Effector memory CD8-positive, alpha-beta T cell (primary cell): ENCODE results near the gene ARF1.
A peak's percentile ranks its signal among the peaks of the same experiment; 100 is the strongest.

Experiments used
- ATAC-seq: fragments of 150-1000 bp; cut with Tn5 transposase; replicated peaks from 2 replicates; pipeline ENCODE4 v1.10.0; 2021; ENCODE audit warnings: mild to moderate bottlenecking, moderate library complexity
- DNase-seq, 3 experiments: peaks; one replicate each; pipeline ENCODE4 v3.0.0; 2021
- H3K27ac Mint-ChIP-seq, 2 donors: one replicate each; pipeline ENCODE4 v1.8.0; 2022; ENCODE audit warnings: mild to moderate bottlenecking in 2 of 2, mixed read lengths in 2 of 2, moderate library complexity in 2 of 2
- H3K27me3 Mint-ChIP-seq, 2 donors: one replicate each; pipeline ENCODE4 v1.8.0; 2022; ENCODE audit warnings: mixed read lengths in 2 of 2
- H3K36me3 Mint-ChIP-seq: one replicate; pipeline ENCODE4 v1.8.0; 2022; ENCODE audit warnings: mild to moderate bottlenecking, moderate library complexity, mixed read lengths; ENCODE audit not compliant: insufficient read depth
- H3K4me1 Mint-ChIP-seq, 2 donors: one replicate each; pipeline ENCODE4 v1.8.0; 2022; ENCODE audit warnings: low read depth in 2 of 2, mixed read lengths in 2 of 2
- H3K4me3 Mint-ChIP-seq, 2 donors: one replicate each; pipeline ENCODE4 v1.8.0; 2022; ENCODE audit warnings: mild to moderate bottlenecking in 2 of 2, mixed read lengths in 2 of 2, moderate library complexity in 2 of 2
- H3K9me3 Mint-ChIP-seq, 2 donors: one replicate each; pipeline ENCODE4 v1.8.0; 2022; ENCODE audit warnings: mixed read lengths in 2 of 2

The ARF1 gene

DNA sequence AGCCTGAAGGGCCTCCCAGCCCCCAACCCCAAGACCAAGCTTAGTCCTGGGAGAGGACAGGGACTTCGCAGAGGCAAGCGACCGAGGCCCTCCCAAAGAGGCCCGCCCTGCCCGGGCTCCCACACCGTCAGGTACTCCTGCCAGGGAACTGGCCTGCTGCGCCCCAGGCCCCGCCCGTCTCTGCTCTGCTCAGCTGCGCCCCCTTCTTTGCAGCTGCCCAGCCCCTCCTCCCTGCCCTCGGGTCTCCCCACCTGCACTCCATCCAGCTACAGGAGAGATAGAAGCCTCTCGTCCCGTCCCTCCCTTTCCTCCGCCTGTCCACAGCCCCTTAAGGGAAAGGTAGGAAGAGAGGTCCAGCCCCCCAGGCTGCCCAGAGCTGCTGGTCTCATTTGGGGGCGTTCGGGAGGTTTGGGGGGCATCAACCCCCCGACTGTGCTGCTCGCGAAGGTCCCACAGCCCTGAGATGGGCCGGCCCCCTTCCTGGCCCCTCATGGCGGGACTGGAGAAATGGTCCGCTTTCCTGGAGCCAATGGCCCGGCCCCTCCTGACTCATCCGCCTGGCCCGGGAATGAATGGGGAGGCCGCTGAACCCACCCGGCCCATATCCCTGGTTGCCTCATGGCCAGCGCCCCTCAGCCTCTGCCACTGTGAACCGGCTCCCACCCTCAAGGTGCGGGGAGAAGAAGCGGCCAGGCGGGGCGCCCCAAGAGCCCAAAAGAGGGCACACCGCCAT lies 21.9 kb upstream of the ARF1 start:
- no peak for DNase-seq
- Mint-ChIP-seq H3K4me1 (peaks cover 8 to 9% of the 10 kb centered on the region in 2 donors), H3K9me3 (no peaks in the 10 kb centered on the region), H3K27me3 (peaks cover 14 to 60% of the 10 kb centered on the region in 2 donors), H3K27ac (peak overlapping the region in 1 of 2 donors; percentile 56), H3K4me3 (peak overlapping the region; percentile 37 to 72), H3K36me3 (peaks cover 2% of the 10 kb centered on the region)
- no peak for ATAC-seq

DNA sequence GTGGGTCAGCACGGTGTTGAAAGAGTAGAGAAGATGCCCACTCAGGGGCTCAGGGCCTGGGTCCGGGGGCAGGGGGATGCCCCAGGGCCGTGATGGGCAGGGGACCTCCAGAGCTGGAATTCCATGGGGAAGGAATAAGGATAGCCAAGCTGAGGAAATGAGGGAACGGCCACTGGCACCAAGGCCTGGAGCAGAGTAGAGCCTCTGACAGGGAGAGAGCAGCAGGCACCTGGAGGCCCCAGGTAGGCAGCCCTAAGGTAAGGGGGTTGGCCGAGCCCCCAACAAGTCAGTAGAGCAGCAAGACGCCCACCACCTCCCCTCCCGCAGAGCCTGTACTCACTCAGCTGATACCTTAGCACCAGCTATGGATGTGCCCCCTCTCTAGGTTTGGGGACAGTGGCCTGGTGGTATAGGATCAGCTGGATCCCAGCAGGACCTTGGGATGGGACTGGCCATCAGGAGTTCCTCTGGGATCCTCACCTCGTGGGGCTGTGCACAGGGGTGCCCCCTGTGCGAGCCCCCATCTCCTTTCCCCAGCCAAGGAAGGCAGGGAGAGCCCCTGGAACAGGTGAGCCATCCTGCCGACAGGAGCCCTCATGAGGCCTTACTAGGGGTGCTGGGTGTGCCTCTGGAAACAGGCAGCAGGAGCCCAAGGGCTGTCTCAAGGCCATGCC lies 21.0 kb upstream of the ARF1 start:
- DNase-seq, result no peak
- H3K27ac Mint-ChIP-seq, result no peak overlapping the region
- peaks cover 2% of the 10 kb centered on the region for H3K36me3 Mint-ChIP-seq
- no peaks in the 10 kb centered on the region for H3K9me3 Mint-ChIP-seq
- peaks cover 18 to 69% of the 10 kb centered on the region in 2 donors for H3K27me3 Mint-ChIP-seq
- no peak for ATAC-seq
- peaks cover 8 to 9% of the 10 kb centered on the region in 2 donors for H3K4me1 Mint-ChIP-seq
- H3K4me3 Mint-ChIP-seq, result peak overlapping the region; percentile 37 to 72

- no peaks in the 10 kb centered on the region for H3K9me3 Mint-ChIP-seq
- DNase-seq (no peak), ATAC-seq (no peak)
- peaks cover 8 to 9% of the 10 kb centered on the region in 2 donors for H3K4me1 Mint-ChIP-seq
- peaks cover 25 to 76% of the 10 kb centered on the region in 2 donors for H3K27me3 Mint-ChIP-seq
- H3K27ac Mint-ChIP-seq, result no peak overlapping the region
- no peak overlapping the region for H3K4me3 Mint-ChIP-seq
- peaks cover 5% of the 10 kb centered on the region for H3K36me3 Mint-ChIP-seq
Measured at GRCh38 chr1:228062085-228062791, 20.3 kb upstream of the ARF1 start.

DNA sequence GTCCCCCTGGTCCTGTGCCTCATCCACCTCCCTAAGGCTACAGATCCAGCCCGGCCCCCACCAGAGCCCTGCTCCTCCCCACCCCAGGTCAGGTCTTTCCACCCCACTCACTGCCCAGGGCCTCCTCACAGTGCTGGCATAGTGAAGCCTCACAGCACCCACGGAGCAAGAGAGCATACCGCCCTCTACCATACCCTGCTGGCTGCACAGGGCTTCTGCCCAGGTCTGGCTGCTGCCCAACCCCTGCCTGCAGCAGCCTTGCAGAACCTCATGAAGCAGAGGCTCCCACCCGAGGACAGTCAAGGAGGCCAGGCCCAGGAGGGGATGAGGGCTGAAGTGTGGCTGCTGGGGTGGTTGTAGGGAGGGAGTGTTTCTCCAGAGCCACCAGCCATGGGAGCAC lies 19.7 kb upstream of the ARF1 start:
- Mint-ChIP-seq H3K4me1 (peaks cover 8 to 9% of the 10 kb centered on the region in 2 donors), H3K27ac (no peak overlapping the region), H3K27me3 (peaks cover 25 to 80% of the 10 kb centered on the region in 2 donors), H3K4me3 (no peak overlapping the region), H3K36me3 (peaks cover 5% of the 10 kb centered on the region), H3K9me3 (no peaks in the 10 kb centered on the region)
- ATAC-seq (no peak), DNase-seq (no peak)

- H3K9me3 Mint-ChIP-seq, result no peaks in the 10 kb centered on the region
- ATAC-seq (no peak), DNase-seq (no peak)
- no peak overlapping the region for H3K27ac Mint-ChIP-seq
- peaks cover 25 to 73% of the 10 kb centered on the region in 2 donors for H3K27me3 Mint-ChIP-seq
- H3K36me3 Mint-ChIP-seq, result peaks cover 5% of the 10 kb centered on the region
- peaks cover 8 to 9% of the 10 kb centered on the region in 2 donors for H3K4me1 Mint-ChIP-seq
- no peak overlapping the region for H3K4me3 Mint-ChIP-seq
Measured at GRCh38 chr1:228063251-228064191, 19.0 kb upstream of the ARF1 start.

- no peak for ATAC-seq
- peaks cover 8 to 9% of the 10 kb centered on the region in 2 donors for H3K4me1 Mint-ChIP-seq
- H3K9me3 Mint-ChIP-seq, result no peaks in the 10 kb centered on the region
- peaks cover 25 to 71% of the 10 kb centered on the region in 2 donors for H3K27me3 Mint-ChIP-seq
- H3K27ac Mint-ChIP-seq, result no peak overlapping the region
- DNase-seq, result no peak
- H3K36me3 Mint-ChIP-seq, result peaks cover 5% of the 10 kb centered on the region
- H3K4me3 Mint-ChIP-seq, result no peak overlapping the region
Measured at GRCh38 chr1:228064296-228064695, 18.2 kb upstream of the ARF1 start.

DNA sequence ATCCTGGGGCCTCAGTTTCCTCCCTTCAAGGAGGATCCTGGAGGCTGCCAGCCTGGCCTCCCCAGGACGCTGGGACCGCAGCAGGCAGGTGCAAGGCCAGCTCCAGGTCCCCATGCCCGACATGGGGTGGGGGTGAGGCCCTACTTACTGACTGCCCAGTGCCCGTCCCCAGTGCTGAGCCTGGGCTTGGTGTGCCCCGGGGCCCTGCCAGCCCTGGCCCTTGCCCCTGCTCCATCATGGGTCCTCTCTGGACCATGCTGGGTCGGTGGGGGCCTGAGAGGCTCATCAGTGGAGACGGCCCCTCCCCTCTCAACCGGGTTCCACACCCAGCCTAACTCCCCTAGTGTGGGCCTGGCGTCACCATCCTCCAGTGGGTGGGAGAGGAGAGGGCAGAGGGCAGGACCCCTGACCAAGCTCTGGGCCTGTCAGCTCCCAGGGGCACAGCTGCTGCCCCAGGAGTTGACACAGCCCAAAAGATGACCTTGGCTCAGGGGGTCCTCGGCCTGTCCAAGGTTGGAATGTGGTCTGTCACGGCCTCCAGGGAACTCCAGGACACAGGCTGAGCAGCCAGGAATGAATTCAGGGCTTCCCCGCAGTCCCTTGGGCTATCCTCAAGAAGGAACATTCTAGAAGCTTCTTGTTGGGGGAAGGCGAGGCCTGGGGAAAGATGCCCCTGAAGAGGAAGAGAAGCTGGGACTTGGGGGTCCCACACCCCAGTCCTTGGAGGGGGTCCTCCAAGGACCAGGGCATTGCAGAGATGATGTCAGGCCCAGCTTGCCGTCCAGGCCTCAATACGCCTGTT lies 17.6 kb upstream of the ARF1 start:
- Mint-ChIP-seq H3K4me1 (peaks cover 8 to 9% of the 10 kb centered on the region in 2 donors), H3K27ac (no peak overlapping the region), H3K27me3 (peaks cover 25 to 71% of the 10 kb centered on the region in 2 donors), H3K9me3 (no peaks in the 10 kb centered on the region), H3K4me3 (no peak overlapping the region), H3K36me3 (peaks cover 5% of the 10 kb centered on the region)
- no peak for DNase-seq
- ATAC-seq, result no peak

GRCh38 chr1:228065543-228066347 lies 16.8 kb upstream of the ARF1 start:
- no peak overlapping the region for H3K4me3 Mint-ChIP-seq
- peaks cover 5% of the 10 kb centered on the region for H3K36me3 Mint-ChIP-seq
- ATAC-seq, result no peak
- H3K27ac Mint-ChIP-seq, result no peak overlapping the region
- H3K9me3 Mint-ChIP-seq, result no peaks in the 10 kb centered on the region
- H3K27me3 Mint-ChIP-seq, result peaks cover 23 to 68% of the 10 kb centered on the region in 2 donors
- H3K4me1 Mint-ChIP-seq, result peaks cover 6% of the 10 kb centered on the region in 2 donors
- no peak for DNase-seq

GRCh38 chr1:228066416-228066815 lies 16.1 kb upstream of the ARF1 start:
- H3K27me3 Mint-ChIP-seq, result peaks cover 16 to 62% of the 10 kb centered on the region in 2 donors
- no peaks in the 10 kb centered on the region for H3K9me3 Mint-ChIP-seq
- H3K4me1 Mint-ChIP-seq, result no peaks in the 10 kb centered on the region
- H3K36me3 Mint-ChIP-seq, result peaks cover 3% of the 10 kb centered on the region
- DNase-seq (no peak), ATAC-seq (no peak)
- no peak overlapping the region for H3K4me3 Mint-ChIP-seq
- H3K27ac Mint-ChIP-seq, result no peak overlapping the region

- H3K4me3 Mint-ChIP-seq, result no peak overlapping the region
- peaks cover 15 to 55% of the 10 kb centered on the region in 2 donors for H3K27me3 Mint-ChIP-seq
- DNase-seq (no peak), ATAC-seq (no peak)
- H3K27ac Mint-ChIP-seq, result no peak overlapping the region
- peaks cover 0 to 3% of the 10 kb centered on the region in 2 donors for H3K4me1 Mint-ChIP-seq
- no peaks in the 10 kb centered on the region for H3K9me3 Mint-ChIP-seq
- H3K36me3 Mint-ChIP-seq, result peaks cover 2% of the 10 kb centered on the region
Measured at GRCh38 chr1:228066891-228067654, 15.4 kb upstream of the ARF1 start.

DNA sequence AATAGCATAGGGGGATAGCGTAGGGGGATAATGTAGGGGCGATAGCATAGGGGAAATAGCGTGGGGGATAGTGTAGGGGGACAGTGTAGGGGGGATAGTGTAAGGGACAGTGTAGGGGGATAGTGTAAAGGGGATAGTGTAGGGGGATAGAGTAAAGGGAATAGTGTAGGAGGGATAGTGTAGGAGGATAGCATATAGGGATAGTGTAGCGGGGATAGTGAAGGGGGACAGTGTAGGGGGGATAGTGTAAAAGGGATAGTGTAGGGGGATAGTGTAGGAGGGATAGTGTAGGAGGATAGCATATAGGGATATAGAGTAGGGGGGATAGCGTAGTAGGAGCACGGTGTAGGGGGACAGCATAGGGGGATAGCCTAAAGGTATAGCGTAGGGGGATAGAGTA lies 14.1 kb upstream of the ARF1 start:
- Mint-ChIP-seq H3K4me1 (peaks cover 5 to 10% of the 10 kb centered on the region in 2 donors), H3K27ac (no peak overlapping the region), H3K36me3 (peaks cover 2% of the 10 kb centered on the region), H3K27me3 (peaks cover 10 to 42% of the 10 kb centered on the region in 2 donors), H3K9me3 (no peaks in the 10 kb centered on the region), H3K4me3 (no peak overlapping the region)
- no peak for ATAC-seq
- no peak for DNase-seq
